Stimulated activated CD8-positive, alpha-beta memory T cell treated with anti-CD3 and anti-CD28 coated beads, Interleukin-4, amount 100 ng/mL, for 48 hours (primary cell): ENCODE data around the gene ZCCHC24.

ENCODE experiments used
- DNase-seq: peaks from one replicate; pipeline ENCODE4 v3.0.0-alpha.2; 2020

The ZCCHC24 gene

DNA sequence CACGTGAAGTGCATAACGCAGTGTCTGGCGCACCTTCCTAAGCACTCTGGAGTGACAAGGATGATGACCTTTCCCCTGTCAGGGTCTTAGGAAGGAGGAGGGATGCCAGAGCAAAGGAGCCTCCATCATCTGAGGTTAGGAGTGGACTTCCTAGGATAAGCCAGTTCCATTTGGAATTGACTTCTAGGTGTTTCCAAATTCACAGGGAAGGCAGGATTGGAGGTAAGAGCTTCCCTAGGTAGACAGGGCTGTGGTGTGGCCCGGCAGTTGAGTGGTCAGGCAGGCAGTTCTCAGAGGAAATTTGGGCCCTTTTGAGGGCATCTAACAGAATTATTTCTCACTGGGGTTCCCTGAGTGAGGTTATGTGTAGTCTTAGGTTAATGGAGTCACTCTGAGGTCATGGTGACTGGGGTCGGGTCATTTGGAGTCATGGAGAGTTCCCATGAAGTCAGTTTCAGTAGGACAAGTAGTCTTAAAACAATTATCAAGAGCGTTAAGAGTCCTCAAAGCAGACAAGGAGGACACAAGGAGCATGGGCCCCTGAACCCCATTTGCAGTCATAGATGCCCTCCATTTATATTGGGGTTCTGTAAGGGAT lies 89.9 kb downstream of the ZCCHC24 start:
- no peak for DNase-seq

DNA sequence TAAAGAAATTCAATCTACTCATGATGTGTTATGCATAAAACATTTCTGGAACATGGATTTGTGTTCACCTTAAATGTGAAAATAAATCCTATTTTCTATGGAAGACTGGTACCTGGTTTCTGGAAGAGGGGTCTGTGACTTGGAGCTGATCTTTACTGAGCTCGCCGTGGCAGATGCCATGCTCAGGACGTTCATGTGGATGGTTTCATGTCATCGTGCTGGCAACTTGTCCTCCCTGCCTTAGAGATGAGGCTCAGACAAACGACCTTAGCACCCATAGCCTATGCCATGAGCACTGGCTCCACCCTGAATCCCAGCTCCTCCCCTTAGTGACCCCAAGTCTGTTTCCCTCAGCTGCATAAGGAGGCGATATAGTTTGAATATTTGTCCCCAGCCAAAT lies 90.8 kb downstream of the ZCCHC24 start:
- DNase-seq, result no peak

DNA sequence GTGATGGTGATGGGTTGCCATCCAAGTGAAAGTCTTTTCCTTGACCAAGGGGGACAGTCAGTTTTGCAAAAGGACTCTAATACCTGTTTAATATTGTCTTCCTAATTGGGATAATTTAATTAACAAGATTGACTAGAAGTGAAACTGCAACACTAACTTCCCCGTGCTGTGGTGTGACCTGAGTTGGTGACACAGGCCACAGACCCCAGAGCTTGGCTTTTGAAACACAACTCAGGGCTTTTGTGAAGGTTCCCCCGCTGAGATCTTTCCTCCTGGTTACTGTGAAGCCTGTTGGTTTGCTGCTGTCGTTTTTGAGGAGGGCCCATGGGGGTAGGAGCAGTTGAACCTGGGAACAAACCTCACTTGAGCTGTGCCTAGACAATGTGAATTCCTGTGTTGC lies 91.3 kb downstream of the ZCCHC24 start:
- no peak for DNase-seq

DNA sequence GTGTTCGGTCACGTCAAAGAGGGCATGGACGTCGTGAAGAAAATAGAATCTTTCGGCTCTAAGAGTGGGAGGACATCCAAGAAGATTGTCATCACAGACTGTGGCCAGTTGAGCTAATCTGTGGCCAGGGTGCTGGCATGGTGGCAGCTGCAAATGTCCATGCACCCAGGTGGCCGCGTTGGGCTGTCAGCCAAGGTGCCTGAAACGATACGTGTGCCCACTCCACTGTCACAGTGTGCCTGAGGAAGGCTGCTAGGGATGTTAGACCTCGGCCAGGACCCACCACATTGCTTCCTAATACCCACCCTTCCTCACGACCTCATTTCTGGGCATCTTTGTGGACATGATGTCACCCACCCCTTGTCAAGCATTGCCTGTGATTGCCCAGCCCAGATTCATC lies 91.7 kb downstream of the ZCCHC24 start:
- DNase-seq, result no peak

DNA sequence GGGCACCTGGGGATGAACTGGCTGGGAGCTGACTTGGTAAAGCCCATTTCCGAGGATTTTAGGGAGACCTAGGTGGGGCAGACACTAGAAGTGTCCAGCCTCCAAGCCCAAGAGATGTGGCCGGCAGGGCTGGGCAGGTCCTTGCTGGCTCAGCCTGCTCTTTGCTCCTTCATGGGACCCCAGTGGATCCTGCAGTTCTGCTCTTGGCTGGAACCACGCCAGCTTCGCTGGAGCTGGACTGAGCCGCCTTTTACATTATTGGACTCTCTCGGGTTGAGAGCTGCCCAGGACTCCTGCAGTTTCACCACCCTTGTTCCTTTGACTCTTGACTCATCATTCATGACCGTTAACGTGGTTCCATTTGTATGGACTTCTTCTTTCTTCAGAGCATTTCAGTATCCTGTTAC lies 92.4 kb downstream of the ZCCHC24 start:
- DNase-seq, result no peak

DNA sequence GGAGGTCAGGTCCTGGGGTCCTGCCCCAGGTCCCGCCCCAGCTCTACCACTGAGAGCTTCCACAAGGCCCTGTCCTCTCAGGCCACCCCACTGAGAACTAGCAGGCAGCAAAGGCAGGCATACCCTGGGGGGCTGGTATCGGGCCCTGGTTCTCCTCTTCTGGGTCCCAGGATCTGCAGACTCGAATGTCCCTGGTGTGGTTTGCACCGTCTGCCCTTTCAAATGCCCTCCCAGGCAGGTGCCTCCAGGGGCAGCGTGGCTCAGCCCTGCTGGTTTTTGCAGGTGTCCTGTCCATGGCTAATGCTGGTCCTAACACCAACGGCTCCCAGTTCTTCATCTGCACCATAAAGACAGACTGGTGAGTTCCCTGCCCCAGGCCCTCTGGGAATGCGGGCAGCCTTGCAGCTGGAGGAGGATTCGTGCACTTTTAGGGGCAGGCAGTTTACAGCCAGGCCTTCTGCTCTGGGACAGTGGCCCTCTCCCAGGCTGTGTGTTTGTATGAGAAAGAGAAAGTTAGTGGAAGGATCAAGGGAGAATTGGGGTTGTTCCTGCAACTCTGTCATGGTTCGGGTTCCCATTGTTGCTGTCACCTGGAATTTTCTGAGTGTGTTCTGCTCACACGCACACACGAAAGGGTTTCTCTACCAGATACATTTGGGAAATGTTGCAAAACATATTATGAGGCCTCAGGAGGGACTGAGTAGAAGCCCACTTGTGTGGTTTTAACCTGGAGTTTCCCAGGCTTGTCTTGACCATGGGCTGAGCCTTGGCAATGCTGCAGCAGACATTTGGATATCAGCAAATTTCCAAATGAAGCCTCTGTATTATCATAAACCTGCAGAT lies 93.2 kb downstream of the ZCCHC24 start:
- peak; percentile 21 for DNase-seq

DNA sequence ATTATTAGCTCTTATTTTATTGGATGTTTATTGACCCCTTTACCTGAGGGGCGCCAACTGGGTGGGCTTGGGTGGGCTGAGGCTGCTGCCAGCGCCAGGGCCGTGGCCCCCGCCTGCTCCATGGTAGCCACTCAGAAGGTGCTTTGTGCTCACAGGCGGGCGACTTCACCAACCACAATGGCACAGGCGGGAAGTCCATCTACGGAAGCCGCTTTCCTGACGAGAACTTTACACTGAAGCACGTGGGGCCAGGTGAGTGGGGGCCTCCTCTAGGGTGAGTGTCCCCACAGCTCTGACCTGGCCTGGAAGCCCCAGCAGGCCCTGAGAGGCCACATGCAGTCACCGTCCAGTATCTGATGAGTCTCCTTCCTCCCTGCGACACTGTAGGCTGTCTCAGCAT lies 94.1 kb downstream of the ZCCHC24 start:
- no peak for DNase-seq

DNA sequence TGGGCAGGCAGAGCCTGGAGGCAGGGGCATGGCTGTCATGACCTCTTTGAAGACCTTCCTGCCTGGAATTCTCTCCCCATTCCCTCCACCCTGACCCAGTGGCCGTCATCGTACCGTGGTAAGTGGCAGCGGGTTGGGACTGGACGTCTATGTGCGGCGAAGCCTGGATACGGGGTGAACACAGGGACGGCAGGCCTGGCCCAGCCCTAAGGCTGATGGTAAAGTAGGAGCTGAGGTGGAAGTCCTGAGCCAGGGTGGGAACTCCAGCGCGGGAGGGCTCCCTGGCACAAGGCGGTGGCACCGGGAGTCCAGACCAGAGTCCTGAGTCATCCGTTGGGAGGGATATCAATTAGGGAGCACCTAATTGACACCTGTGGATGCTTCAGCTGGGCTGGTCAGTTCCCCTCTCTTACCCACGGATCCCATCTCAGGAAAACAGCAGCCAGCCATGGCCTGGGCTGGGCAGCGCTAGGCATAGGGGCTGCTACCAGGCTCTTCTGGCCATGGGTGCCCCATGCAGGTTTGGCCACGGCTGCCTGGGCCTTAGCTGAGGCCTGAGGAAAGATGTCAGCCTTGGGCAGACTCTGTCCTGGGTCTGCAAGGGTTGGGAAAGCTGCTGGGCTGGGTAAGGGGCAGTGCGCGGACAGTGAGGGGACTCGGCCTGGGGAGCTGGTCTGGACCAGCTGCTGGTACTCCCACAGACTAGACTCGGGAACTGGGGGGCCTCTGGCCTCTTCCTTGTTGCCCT lies 94.8 kb downstream of the ZCCHC24 start:
- DNase-seq, result no peak

DNA sequence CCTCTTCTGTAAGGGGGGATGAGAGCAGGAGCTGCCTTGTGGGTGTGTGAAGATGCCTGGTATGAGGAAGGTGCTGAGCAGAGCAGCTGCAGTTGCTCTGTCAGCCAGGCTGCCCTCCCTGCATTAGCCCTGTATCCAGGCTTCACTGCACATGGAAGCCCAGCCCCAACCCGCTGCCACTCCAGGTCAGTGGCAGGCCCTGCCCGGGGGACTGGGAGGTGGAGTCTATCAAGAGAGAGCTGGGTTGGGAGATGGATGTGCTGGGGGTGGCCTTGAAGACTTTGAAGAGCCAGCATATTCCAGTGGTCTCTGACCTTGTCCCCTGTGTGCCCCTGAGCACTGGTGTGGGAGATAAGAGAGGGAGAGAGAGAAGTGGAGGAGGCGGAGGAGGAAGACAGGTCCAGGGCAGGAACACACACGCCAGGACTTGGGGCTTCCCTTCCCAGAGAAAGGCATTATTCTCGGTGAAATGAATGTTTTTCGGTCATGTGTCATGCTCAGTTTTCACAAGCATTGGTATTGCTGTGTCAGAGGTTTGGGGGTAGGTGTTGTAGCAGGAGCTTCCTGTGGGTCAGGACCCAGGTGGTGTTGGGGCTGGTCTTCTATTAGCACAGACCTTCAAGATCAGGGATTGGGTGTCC lies 95.5 kb downstream of the ZCCHC24 start:
- DNase-seq, result no peak

DNA sequence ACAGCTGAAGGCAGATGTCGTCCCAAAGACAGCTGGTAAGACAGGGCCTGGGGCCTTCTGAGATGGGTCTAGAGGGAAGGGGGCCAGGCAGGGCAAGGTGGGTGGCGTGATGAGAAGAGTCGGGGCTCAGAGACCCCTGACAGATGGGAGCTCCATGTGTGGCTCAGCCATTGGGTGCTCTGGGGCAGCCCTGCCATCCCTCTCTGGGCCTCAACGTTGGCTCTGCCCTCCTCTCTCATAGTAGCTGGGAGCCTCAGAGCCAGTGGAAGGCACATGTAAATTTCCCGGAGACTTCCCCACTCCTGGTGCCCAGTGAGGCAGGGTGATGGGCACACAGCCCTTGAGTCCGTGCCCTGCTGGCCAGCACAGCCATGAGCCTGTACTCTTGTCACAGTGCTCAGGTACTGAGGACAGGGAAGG lies 96.3 kb downstream of the ZCCHC24 start:
- DNase-seq, result no peak

DNA sequence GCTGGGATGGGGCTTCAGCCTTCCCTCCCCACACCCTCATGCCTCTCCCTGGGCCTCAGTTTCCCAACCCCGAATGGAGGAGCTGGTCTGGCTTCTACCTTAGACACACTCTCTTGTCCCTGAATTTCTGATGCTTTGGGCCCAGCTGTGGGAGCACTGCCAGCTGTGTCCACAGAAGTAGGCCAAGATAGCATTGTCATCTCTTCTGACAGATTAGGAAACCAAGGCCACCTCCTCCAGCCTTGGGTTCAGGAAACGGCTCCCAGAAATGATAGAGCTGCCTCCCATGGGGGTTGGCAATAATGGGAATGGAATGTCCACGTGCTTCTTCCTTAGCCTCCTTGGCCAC lies 96.8 kb downstream of the ZCCHC24 start:
- no peak for DNase-seq

DNA sequence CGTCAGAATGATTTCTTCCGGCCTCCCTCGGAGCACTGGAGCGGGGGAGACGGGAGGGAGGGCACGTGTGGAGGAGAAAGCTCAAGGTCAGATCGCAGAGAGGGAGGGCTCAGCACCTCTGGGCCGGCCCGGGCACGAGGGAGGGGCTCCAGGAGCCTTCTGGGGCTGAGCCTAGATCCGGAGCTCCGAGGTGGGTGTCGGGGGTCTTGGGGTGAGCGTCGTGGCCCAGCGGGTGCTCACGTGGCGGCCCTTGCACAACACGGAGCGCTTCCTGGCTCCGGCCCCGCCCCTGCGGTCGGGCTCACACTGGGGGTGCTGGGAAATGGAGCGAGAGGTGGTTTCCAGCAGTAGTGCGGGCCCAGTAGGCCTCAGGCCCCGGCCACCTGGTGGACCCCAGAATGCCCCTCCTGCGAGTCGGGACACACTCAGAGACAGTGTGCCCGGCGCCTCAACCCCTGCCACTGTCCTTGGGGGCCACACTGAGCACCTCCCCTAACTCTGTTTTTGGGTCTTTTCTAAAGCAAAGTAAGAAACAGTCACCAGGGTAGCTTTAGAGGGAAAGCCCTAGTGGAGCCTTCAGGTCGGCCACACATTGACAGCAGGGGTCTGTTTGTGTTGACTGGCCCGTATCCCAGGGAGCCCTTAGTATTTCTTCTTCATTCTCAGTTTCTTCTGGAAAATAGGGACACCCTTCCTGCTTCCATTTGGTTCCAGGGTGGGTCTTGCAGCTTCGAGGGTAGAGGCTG lies 97.4 kb downstream of the ZCCHC24 start:
- peak; percentile 84 for DNase-seq

DNA sequence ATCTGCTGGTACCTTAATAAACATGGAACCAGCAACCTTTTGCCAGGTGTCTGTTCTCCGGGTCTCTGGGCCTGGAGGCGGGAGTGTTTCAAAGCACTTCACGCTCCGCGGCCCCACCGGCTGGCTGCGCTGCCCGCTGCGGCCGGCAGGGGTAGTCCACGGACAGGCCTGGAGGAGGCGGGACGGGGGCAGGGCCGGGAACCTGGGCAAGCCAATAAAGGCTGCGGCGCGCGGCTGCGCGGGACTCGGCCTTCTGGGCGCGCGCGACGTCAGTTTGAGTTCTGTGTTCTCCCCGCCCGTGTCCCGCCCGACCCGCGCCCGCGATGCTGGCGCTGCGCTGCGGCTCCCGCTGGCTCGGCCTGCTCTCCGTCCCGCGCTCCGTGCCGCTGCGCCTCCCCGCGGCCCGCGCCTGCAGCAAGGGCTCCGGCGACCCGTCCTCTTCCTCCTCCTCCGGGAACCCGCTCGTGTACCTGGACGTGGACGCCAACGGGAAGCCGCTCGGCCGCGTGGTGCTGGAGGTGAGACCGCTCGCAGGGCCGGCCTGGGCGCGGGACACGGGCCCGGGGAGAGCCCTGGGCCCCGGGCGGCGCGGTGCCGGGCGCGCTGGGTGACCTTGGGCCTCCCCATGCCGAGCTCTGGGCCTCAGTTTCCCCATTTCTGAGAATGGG lies 98.1 kb downstream of the ZCCHC24 start, which contains the start of gene PPIF:
PPIF (plus strand) TSS at position 244 of the 668 bp plus-strand sequence; CDS start at position 324, 80 bp downstream.
- DNase-seq, result peak; percentile 97

DNA sequence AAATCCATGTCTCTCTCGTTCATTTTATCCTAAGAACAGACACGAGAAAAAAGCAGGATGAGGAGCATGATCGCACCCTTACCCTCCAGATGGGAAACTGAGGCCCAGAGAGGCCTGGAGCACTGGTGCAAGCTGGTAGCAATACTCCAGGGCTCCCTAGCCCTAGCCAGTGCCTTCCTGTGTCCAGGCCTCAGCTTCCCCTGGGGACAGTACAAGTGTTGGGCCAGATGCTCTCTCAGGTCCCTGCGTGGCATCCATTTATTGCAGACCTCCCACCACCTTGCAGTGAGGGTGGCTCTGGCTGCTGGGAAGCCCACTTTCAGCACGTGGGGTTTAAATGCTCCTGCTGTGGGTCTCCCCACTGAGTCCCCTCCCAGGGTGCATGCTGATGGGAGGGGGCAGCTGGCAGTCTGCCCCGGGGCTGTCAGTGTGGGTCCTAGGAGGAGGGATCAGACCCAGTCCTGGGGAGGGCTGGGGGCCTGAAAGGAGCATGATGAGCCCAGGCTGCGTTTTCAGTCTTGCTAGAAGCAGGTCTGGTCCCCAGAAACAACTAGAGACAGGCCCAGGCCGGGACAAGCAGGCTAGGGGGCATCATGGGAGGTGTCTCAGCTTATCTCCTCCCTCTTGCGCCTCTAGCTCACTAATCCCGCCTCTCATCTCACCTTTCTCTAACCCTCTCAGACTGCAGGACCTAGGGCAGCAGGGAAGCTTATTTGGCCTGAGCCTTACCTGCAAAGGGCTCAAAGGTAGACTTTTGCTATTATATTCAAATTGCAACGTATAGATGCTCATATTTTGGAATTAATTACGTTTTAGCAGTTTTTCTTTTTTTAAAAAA lies 98.8 kb downstream of the ZCCHC24 start:
- no peak for DNase-seq

DNA sequence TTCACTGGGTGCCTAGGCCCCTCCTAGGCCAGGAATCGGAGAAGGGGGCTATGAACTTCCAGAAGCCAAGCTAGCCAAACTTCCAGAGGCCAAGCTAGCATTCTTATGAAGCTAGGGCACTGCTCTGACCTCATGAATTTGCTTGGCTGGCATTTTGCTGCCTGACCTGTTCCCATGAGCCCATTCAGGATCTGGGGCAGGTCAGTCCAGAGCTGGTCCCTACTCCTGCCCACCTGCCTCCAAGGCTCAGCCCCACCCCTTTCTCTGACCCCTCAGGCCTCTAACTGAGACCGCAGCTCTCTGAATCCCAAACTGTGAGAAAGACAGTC lies 99.4 kb downstream of the ZCCHC24 start:
- DNase-seq, result no peak

DNA sequence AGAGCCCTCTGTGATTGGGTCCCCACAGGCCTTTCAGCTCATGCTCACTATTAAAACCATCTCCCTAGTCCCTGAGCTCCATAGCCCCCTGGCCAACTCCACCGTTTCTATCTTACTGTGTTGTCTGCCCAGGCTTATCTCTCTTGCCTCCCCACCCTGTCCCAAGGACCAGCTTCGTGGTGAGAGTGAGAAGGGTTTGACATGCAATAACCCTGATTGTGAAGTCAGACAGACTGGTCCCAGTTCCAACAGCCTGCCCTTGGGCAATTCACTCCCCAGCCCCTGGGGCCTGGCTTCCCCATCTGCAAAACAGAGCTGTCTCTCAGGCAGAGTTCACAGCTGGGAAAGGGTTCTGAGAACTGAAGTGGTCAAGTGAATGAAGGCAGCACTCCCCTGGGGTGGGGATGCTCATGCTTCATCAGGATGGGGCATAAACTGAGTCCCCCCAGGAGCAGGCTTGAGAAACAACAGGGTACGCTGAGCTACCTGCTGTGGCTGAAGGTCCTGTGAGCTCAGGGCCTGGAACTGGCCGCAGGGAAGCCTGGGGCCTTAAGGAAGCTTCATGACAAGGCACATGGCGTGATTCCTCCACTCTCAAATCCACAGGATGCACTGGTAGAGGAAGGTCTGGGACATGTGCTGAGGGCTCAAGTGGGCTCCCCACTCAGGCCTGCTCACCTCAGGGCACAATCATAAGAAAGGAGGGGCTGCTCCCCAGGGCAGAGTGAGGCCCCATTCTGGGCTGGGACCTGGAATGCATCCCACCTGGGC lies 100.0 kb downstream of the ZCCHC24 start:
- DNase-seq, result no peak

DNA sequence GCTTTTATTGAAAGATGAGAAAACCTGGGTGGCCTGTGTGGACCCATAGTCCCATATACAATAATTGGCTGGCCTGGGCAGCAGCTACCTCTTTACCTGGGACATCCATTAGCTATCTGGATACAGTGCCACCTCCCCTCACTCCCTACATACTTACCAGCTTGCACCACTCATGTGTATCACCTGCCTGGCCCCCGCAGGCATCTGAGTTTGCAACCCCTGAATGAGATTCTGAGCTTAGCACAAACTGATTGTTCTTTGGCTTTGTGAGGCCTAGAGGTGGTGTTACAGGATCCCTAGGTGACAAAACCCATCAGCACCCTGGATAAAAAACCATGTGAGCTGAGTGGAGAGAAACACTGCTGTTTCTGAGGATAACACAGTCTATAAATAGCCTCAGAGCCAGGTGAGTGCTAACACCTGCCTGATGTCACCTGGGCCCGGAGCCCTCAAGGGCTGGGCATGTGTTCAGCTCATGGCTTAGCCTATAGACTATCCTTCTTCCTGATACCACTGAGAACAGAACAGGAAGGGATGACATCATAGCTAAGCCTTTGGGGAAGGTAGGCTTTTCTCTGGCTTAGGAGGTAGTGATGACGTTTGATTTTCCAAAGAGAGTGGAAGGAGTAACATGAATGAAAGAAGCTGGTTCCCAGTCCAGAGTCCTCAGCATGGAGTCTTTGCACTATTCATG lies 100.8 kb downstream of the ZCCHC24 start:
- no peak for DNase-seq

DNA sequence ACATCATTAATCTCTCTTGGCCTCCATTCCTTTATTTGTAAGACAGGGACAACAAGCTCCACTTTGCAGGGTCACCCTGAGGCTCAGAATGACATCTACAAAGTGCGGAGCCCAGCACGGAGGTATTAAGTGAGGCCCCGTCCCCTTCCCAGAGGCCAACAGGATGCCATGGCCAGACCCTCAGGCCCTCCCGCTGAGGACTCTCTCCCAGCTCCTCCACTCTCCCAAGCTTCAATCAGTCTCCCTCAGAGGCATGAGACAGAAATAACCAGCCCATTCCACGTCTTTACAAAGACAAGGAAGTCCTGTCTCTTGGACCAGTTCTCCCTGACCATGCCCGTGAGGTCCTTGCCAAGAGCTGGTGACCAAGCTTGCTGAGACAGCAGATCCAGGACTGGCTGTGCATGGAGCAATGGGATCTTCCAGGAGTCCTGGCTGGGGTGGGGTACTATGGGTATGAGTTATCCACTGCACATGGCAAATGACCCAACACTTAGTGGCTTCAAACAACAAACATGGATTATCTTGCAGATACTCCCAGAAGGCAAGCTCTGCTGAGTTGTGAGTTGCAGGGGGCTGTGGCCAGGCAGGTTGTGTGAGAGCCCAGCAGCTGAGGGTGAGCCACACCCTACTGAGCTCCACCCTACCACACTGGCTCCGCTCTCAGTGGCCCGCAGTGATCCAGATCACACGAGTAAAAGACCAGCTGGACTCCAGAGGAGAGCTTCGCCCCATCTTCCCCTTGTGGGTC lies 102.4 kb downstream of the ZCCHC24 start:
- peak; percentile 16 for DNase-seq

DNA sequence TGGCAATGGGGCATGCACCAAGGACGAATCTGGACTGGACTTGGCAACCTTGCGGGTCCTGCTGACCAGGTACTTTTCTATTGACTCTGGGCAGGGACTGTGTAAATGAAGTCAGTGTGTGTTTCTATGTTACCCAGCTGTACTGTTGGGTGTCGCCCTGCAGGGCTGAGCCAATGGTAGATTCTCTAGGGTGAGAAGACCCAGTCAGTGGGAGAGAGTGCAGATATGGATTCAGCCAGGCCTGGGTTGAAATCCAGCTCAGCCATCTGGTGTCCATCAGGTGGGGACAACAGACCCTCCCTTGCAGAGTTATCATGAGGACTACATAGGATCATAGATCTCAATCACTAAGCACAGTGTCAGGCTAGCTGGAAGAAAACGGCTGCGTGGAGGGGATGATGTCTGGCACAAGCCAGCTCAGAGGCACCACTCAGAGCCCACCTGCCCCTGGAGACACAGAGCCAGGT lies 103.1 kb downstream of the ZCCHC24 start:
- DNase-seq, result peak; percentile 14
